Uterus (tissue), 2 donors: Measurements from ENCODE around the gene FBXL15.

Experiments
- CTCF ChIP-seq, 4 experiments: fragments of 200-600 bp in 2 of 4; fragments of 450-650 bp in 2 of 4; sonication (generic) in 2 of 4; IDR thresholded peaks; one replicate each; pipeline ENCODE4 v1.5.1; 2016 to 2019; ENCODE audit warnings: antibody characterized with exemption in 4 of 4, mild to moderate bottlenecking in 2 of 4, moderate library complexity in 1 of 4
- POLR2A ChIP-seq, 2 donors: fragments of 450-650 bp; IDR thresholded peaks; one replicate each; pipeline ENCODE4 v1.6.1; 2016; ENCODE audit warnings: antibody characterized with exemption in 2 of 2, mild to moderate bottlenecking in 1 of 2, moderate library complexity in 1 of 2

- no peak for TF ChIP-seq CTCF (IDR thresholded peaks at IDR 0.05)
- TF ChIP-seq POLR2A (IDR thresholded peaks at IDR 0.05) = no peak
Observed at GRCh38 chr10:102401735-102402511, 18.7 kb upstream of the FBXL15 start.
